H1 (cell line): ENCODE data around the gene ABCA2. TPM values are rescaled to one million over a fixed set of nuclear protein-coding genes. Genes with fewer than 3 reads are reported as not detected.
A peak's percentile ranks its signal among the peaks of the same experiment; 100 is the strongest.

ENCODE experiments used
- CTCF ChIA-PET: fragments of 300-600 bp; sonication (Branson Sonifier 250); formaldehyde crosslinking; loops from one replicate; lab custom pipeline; 2021; ENCODE audit not compliant: partially characterized antibody; lab: Charles Lee
- POLR2A ChIA-PET: fragments of 300-600 bp; sonication (Branson Sonifier 250); formaldehyde crosslinking; loops from one replicate; lab custom pipeline; 2021; ENCODE audit warnings: inconsistent platforms; ENCODE audit not compliant: partially characterized antibody; lab: Charles Lee
- DNase-seq, 2 experiments: peaks; one replicate each; pipeline versions ENCODE4 v3.0.0 to v3.0.0-alpha.2; 2010 to 2022; ENCODE audit warnings: low spot score in 2 of 2, low read depth in 1 of 2, mixed read lengths in 1 of 2
- FAIRE-seq: peaks from 2 replicates; lab custom pipeline; 2011; peaks lifted over from hg19 to GRCh38; lab: Jason Lieb, UNC
- H2AFZ ChIP-seq: 2 replicates; pipeline ENCODE4 v1.8.1; 2012; ENCODE audit warnings: low read length, inconsistent platforms
- H2AK5ac ChIP-seq: 2 replicates; pipeline ENCODE4 v1.6.1; 2013; ENCODE audit warnings: low read depth, low read length
- H2BK120ac ChIP-seq: replicated peaks from 2 replicates; pipeline ENCODE3; 2013; ENCODE audit warnings: low read depth, low read length, inconsistent platforms
- H2BK12ac ChIP-seq: 2 replicates; pipeline ENCODE4 v1.6.1; 2013; ENCODE audit warnings: low read depth, low read length
- H2BK15ac ChIP-seq: 2 replicates; pipeline ENCODE4 v1.6.1; 2013; ENCODE audit warnings: low read length
- H2BK20ac ChIP-seq: 2 replicates; pipeline ENCODE4 v1.6.1; 2013; ENCODE audit warnings: low read length
- H2BK5ac ChIP-seq: 2 replicates; pipeline ENCODE4 v1.6.1; 2013; ENCODE audit warnings: low read depth, low read length
- H3K14ac ChIP-seq: 2 replicates; pipeline ENCODE4 v1.6.1; 2013; ENCODE audit warnings: inconsistent platforms; ENCODE audit not compliant: insufficient read length
- H3K18ac ChIP-seq: 2 replicates; pipeline ENCODE4 v1.6.1; 2013; ENCODE audit warnings: low read length; ENCODE audit errors: extremely low read depth
- H3K23ac ChIP-seq: 2 replicates; pipeline ENCODE4 v1.6.1; 2013; ENCODE audit warnings: inconsistent platforms; ENCODE audit not compliant: insufficient read length
- H3K23me2 ChIP-seq: 2 replicates; pipeline ENCODE4 v1.6.1; 2013; ENCODE audit warnings: low read depth, low read length
- H3K27ac ChIP-seq: 2 replicates; pipeline ENCODE4 v1.6.1; 2011; ENCODE audit warnings: low read depth, low read length, inconsistent platforms
- H3K27me3 ChIP-seq, 4 experiments: replicated peaks in 1 of 4; 1 replicate in 1 of 4; 2 replicates in 3 of 4; pipeline versions ENCODE4 v1.6.1 to v1.8.1; 2011 to 2013; ENCODE audit warnings: low read length in 3 of 4, mild to moderate bottlenecking in 3 of 4, inconsistent platforms in 2 of 4, mixed read lengths in 2 of 4, moderate library complexity in 1 of 4; ENCODE audit not compliant: control insufficient read depth in 3 of 4, insufficient read depth in 3 of 4; ENCODE audit errors: extremely low read depth in 1 of 4
- H3K36me3 ChIP-seq, 4 experiments: 2 replicates each; pipeline versions ENCODE4 v1.6.1 to v1.8.1; 2011 to 2013; ENCODE audit warnings: mild to moderate bottlenecking in 4 of 4, low read length in 3 of 4, moderate library complexity in 2 of 4, control low read depth in 1 of 4, inconsistent platforms in 1 of 4; ENCODE audit not compliant: insufficient read depth in 4 of 4, control insufficient read depth in 2 of 4
- H3K4ac ChIP-seq: replicated peaks from 2 replicates; pipeline ENCODE3; 2013; ENCODE audit warnings: low read length, low read depth, mixed read lengths, inconsistent platforms; ENCODE audit not compliant: insufficient read length
- H3K4me1 ChIP-seq, 4 experiments: replicated peaks in 1 of 4; 1 replicate in 1 of 4; 2 replicates in 3 of 4; pipeline versions ENCODE4 v1.6.1 to v1.8.1; 2011 to 2013; ENCODE audit warnings: low read length in 3 of 4, inconsistent platforms in 2 of 4, mixed read lengths in 1 of 4; ENCODE audit not compliant: insufficient read depth in 4 of 4, control insufficient read depth in 3 of 4
- H3K4me2 ChIP-seq, 2 experiments: 2 replicates each; pipeline versions ENCODE4 v1.6.1 to v1.8.1; 2011 to 2013; ENCODE audit warnings: low read depth in 2 of 2, low read length in 2 of 2, control low read depth in 1 of 2, inconsistent platforms in 1 of 2, mild to moderate bottlenecking in 1 of 2; ENCODE audit not compliant: insufficient read depth in 1 of 2
- H3K4me3 ChIP-seq, 4 experiments: fragments of 200-600, 300-600 bp in 1 of 4; sonication (generic), shearing (Covaris generic), sonication (Bioruptor Twin) in 1 of 4; 2 replicates each; pipeline versions ENCODE4 v1.5.1 to v1.8.1; 2011 to 2016; ENCODE audit warnings: low read length in 4 of 4, low read depth in 3 of 4, control low read depth in 2 of 4, inconsistent platforms in 2 of 4, mild to moderate bottlenecking in 2 of 4, mixed read lengths in 1 of 4, moderate library complexity in 1 of 4; ENCODE audit not compliant: insufficient read depth in 2 of 4; ENCODE audit errors: extremely low read depth in 1 of 4
- H3K56ac ChIP-seq: replicated peaks from 2 replicates; pipeline ENCODE3; 2013; ENCODE audit warnings: low read depth, mild to moderate bottlenecking, mixed read lengths, low read length, inconsistent platforms; ENCODE audit not compliant: insufficient read length
- H3K79me1 ChIP-seq: 2 replicates; pipeline ENCODE4 v1.6.1; 2013; ENCODE audit warnings: low read depth, low read length, control low read depth
- H3K79me2 ChIP-seq, 2 experiments: 2 replicates each; pipeline versions ENCODE4 v1.6.1 to v1.8.1; 2012 to 2013; ENCODE audit warnings: low read length in 2 of 2, mild to moderate bottlenecking in 2 of 2, inconsistent platforms in 1 of 2; ENCODE audit not compliant: insufficient read depth in 2 of 2, control insufficient read depth in 1 of 2
- H3K9ac ChIP-seq, 4 experiments: replicated peaks in 1 of 4; 1 replicate in 1 of 4; 2 replicates in 3 of 4; pipeline versions ENCODE4 v1.6.1 to v1.8.1; 2011 to 2013; ENCODE audit warnings: low read depth in 3 of 4, low read length in 3 of 4, control low read depth in 2 of 4, mild to moderate bottlenecking in 2 of 4, moderate library complexity in 2 of 4, inconsistent platforms in 1 of 4; ENCODE audit errors: extremely low read depth in 1 of 4
- H3K9me3 ChIP-seq, 2 experiments: 2 replicates each; pipeline versions ENCODE4 v1.6.1 to v1.8.1; 2012 to 2013; ENCODE audit warnings: mild to moderate bottlenecking in 2 of 2, moderate library complexity in 2 of 2, control low read depth in 1 of 2, inconsistent platforms in 1 of 2, low read depth in 1 of 2, low read length in 1 of 2, mixed read lengths in 1 of 2; ENCODE audit not compliant: insufficient read depth in 2 of 2
- H4K20me1 ChIP-seq, 2 experiments: replicated peaks in 1 of 2; 2 replicates each; pipeline versions ENCODE3 to v1.8.1; 2011 to 2013; ENCODE audit warnings: inconsistent platforms in 2 of 2, low read length in 2 of 2, mild to moderate bottlenecking in 1 of 2; ENCODE audit not compliant: insufficient read depth in 2 of 2, control insufficient read depth in 1 of 2
- H4K5ac ChIP-seq: 2 replicates; pipeline ENCODE4 v1.6.1; 2013; ENCODE audit warnings: low read length, low read depth, mixed read lengths, inconsistent platforms; ENCODE audit not compliant: insufficient read length
- H4K8ac ChIP-seq: 2 replicates; pipeline ENCODE4 v1.8.0; 2013; ENCODE audit warnings: mild to moderate bottlenecking, moderate library complexity, low read length, inconsistent platforms; ENCODE audit not compliant: insufficient read depth; ENCODE audit errors: extremely low read depth
- H4K91ac ChIP-seq: replicated peaks from 2 replicates; pipeline ENCODE3; 2013; ENCODE audit warnings: low read length, mixed read lengths, inconsistent platforms; ENCODE audit not compliant: insufficient read length
- CHD2 ChIP-seq: IDR thresholded peaks from 2 replicates; pipeline ENCODE4 v1.6.1; 2012; ENCODE audit warnings: low read length, improper control_type of control experiment
- JUND ChIP-seq: IDR thresholded peaks from 2 replicates; pipeline ENCODE4 v1.6.1; 2011; ENCODE audit warnings: mild to moderate bottlenecking, improper control_type of control experiment, low read length
- NRF1 ChIP-seq: IDR thresholded peaks from 2 replicates; pipeline ENCODE4 v1.6.1; 2011; ENCODE audit warnings: mild to moderate bottlenecking, low read depth, low read length, improper control_type of control experiment
- SP1 ChIP-seq: IDR thresholded peaks from 2 replicates; pipeline ENCODE4 v1.6.1; 2011; ENCODE audit warnings: low read depth, low read length
- WGBS, 2 experiments: shearing (Covaris generic) in 1 of 2; methylation state at CpG; one replicate each; pipeline versions ENCODE4 v1.1.6 to v1.1.7; 2013 to 2015; ENCODE audit warnings: low lambda C conversion rate in 2 of 2, mixed read lengths in 2 of 2, inconsistent platforms in 1 of 2, low coverage in 1 of 2, missing lambda C conversion rate in 1 of 2; ENCODE audit not compliant: insufficient replicate concordance in 2 of 2, insufficient coverage in 1 of 2, insufficient read length in 1 of 2; ENCODE audit errors: extremely low coverage in 1 of 2, missing lambda C conversion rate in 1 of 2; 5-methylcytosine and 5-hydroxymethylcytosine counted together
- polyA plus RNA-seq, 7 experiments: library from polyadenylated mRNA; depleted of rRNA in 3 of 7; stranded (reverse) in 5 of 7; unstranded in 2 of 7; fragments of >200 nt in 5 of 7; fragments of 200-250 nt in 2 of 7; gene quantifications; 1 replicate in 5 of 7; 2 replicates in 1 of 7; 4 replicates in 1 of 7; pipeline versions ENCODE4 v1.2.1 to v1.2.3, GENCODE V29; 2011 to 2013; ENCODE audit warnings: missing spikeins in 2 of 7, mixed read lengths in 2 of 7
- total RNA-seq: library from RNA; stranded (reverse); fragmentation: NEBNext Ultra II Directional; extraction: Animal tissue kit (Norgen Biotek cat#: 25700); gene quantifications from 2 replicates; pipeline ENCODE4 v1.2.1, GENCODE V29; 2021

Gene ABCA2
- total and polyA plus RNA-seq, 2 of the 8 experiments (the other 6 are each of a cell fraction or from before 2014, with no cell fraction given), result 12.5 to 14.3 TPM

GRCh38 chr9:137022662-137023008 is 5.4 kb downstream of the ABCA2 start:
- no peaks in the 10 kb centered on the region for H3K36me3 ChIP-seq
- TF ChIP-seq SP1, result no peak
- TF ChIP-seq NRF1, result no peak
- no peak for TF ChIP-seq JUND
- no peak for TF ChIP-seq CHD2
- H3K79me2 ChIP-seq, result no peaks in the 10 kb centered on the region
- H3K4me1 ChIP-seq, result peaks cover 0 to 9% (median 7%) of the 10 kb centered on the region in 4 experiments; a peak in 5 of 7 replicates
- H2BK15ac ChIP-seq, result peak overlapping the region; percentile 61; the same call in 1 of the 2 replicates
- no peak overlapping the region for H2BK20ac ChIP-seq
- peak overlapping the region; percentile 61; the same call in 1 of the 2 replicates for H2BK5ac ChIP-seq
- H3K79me1 ChIP-seq, result no peaks in the 10 kb centered on the region
- H3K27me3 ChIP-seq, result peaks cover 1 to 15% (median 10%) of the 10 kb centered on the region in 4 experiments; a peak in 6 of 7 replicates
- no peak overlapping the region for H2BK120ac ChIP-seq
- no peak overlapping the region for H4K91ac ChIP-seq
- H3K27ac ChIP-seq, result no peak overlapping the region
- H3K9ac ChIP-seq, result no peak overlapping the region
- H3K18ac ChIP-seq, result no peak overlapping the region
- no peaks in the 10 kb centered on the region; the same call in 1 of the 2 replicates for H3K23me2 ChIP-seq
- H3K4me3 ChIP-seq, result no peak overlapping the region
- H2AK5ac ChIP-seq, result no peak overlapping the region
- H2AFZ ChIP-seq, result no peak overlapping the region
- DNase-seq (no peak), FAIRE-seq (no peak)
- no peaks in the 10 kb centered on the region for H3K9me3 ChIP-seq
- H3K56ac ChIP-seq, result no peak overlapping the region
- no peak overlapping the region for H3K23ac ChIP-seq
- H4K8ac ChIP-seq, result no peak overlapping the region
- H2BK12ac ChIP-seq, result no peak overlapping the region
- H3K14ac ChIP-seq, result no peak overlapping the region
- no peak overlapping the region for H4K5ac ChIP-seq
- no peak overlapping the region for H3K4ac ChIP-seq
- H4K20me1 ChIP-seq, result peaks cover 0 to 8% of the 10 kb centered on the region in 2 experiments
- H3K4me2 ChIP-seq, result no peak overlapping the region
- CTCF ChIA-PET, result interaction anchor here (0.6 to 7.2 kb wide), 13 partner anchors 8 to 235 kb away, joined by 3 to 54 read pairs (median 4); partner anchors contain the start of genes ABCA2, FUT7, LCNL1 and PAXX
- POLR2A ChIA-PET, result interaction anchor here (0.9 to 1.1 kb wide), 2 partner anchors 30 to 222 kb away, joined by 4 read pairs; no protein-coding TSS in a partner anchor
- 94% methylated on average over 11 of the region's 23 CpGs; no CpG with 5 or more reads in 1 of the 2 experiments for WGBS, 2 experiments
